PC-3 (cell line): ENCODE measurements around the gene ELANE. TPM values are rescaled to one million over a fixed set of nuclear protein-coding genes. Genes with fewer than 3 reads are reported as not detected.

ENCODE experiments used
- ATAC-seq: fragments of 200-7000 bp; cut with Tn5 transposase; 2 replicates; pipeline ENCODE4 v1.9.1; 2020; ENCODE audit warnings: mild to moderate bottlenecking, moderate library complexity
- BruUV-seq: library from RNA; stranded (reverse); fragments of 400-500 nt; replicated peaks from 2 replicates; lab custom pipeline; 2021; lab: Mats Ljungman, UMichigan
- CTCF ChIA-PET: fragments of 300-600 bp; sonication (Branson Sonifier 250); formaldehyde crosslinking; loops from one replicate; lab custom pipeline; 2022; ENCODE audit warnings: antibody characterized with exemption; lab: Charles Lee
- POLR2A ChIA-PET: fragments of 300-600 bp; sonication (Branson Sonifier 250); formaldehyde crosslinking; loops from one replicate; lab custom pipeline; 2022; ENCODE audit warnings: antibody characterized with exemption; ENCODE audit not compliant: unreplicated experiment; lab: Charles Lee
- DNase-seq: peaks from one replicate; pipeline ENCODE4 v3.0.0-alpha.2; 2015
- H2AFZ ChIP-seq: fragments of 300-600 bp; sonication (generic); 2 replicates; pipeline ENCODE4 v1.6.0; 2016; ENCODE audit warnings: antibody characterized with exemption, low read length
- H3F3A ChIP-seq: fragments of 300-600 bp; sonication (generic); one replicate; pipeline ENCODE4 v1.6.0; 2017; ENCODE audit warnings: antibody characterized with exemption, low read length, control low read depth, mild to moderate bottlenecking; ENCODE audit not compliant: unreplicated experiment
- H3K27ac ChIP-seq: fragments of 300-600 bp; sonication (generic); 2 replicates; pipeline ENCODE4 v1.5.1; 2016; ENCODE audit warnings: mild to moderate bottlenecking, low read length
- H3K27me3 ChIP-seq: fragments of 300-600 bp; sonication (generic); 2 replicates; pipeline ENCODE4 v1.6.1; 2016; ENCODE audit warnings: low read length, mixed read lengths
- H3K36me3 ChIP-seq: fragments of 300-600 bp; sonication (generic); 2 replicates; pipeline ENCODE4 v1.6.1; 2016; ENCODE audit warnings: low read depth, mixed run types, low read length, mixed read lengths
- H3K4me1 ChIP-seq: fragments of 300-600 bp; sonication (generic); 2 replicates; pipeline ENCODE4 v1.5.1; 2016; ENCODE audit warnings: low read length; ENCODE audit not compliant: insufficient read depth
- H3K4me2 ChIP-seq: fragments of 300-600 bp; sonication (generic); 2 replicates; pipeline ENCODE4 v1.6.0; 2016; ENCODE audit warnings: low read length
- H3K4me3 ChIP-seq: fragments of 300-600 bp; sonication (generic); 2 replicates; pipeline ENCODE4 v1.5.1; 2016; ENCODE audit warnings: mild to moderate bottlenecking, low read length, mixed read lengths
- H3K79me2 ChIP-seq: fragments of 300-600 bp; sonication (generic); 2 replicates; pipeline ENCODE4 v1.6.1; 2017; ENCODE audit warnings: low read length, mixed read lengths
- H3K9ac ChIP-seq: fragments of 300-600 bp; sonication (generic); 2 replicates; pipeline ENCODE4 v1.6.0; 2016; ENCODE audit warnings: mild to moderate bottlenecking, low read length
- H3K9me2 ChIP-seq: fragments of 300-600 bp; sonication (generic); replicated peaks from 2 replicates; pipeline ENCODE4 v1.6.1; 2016; ENCODE audit warnings: mixed run types, low read length, mixed read lengths
- H3K9me3 ChIP-seq: fragments of 300-600 bp; sonication (generic); 2 replicates; pipeline ENCODE4 v1.6.1; 2016; ENCODE audit warnings: low read length, mixed read lengths
- H4K20me1 ChIP-seq: fragments of 300-600 bp; sonication (generic); 2 replicates; pipeline ENCODE4 v1.6.1; 2016; ENCODE audit warnings: low read length, mixed read lengths
- CTCF ChIP-seq: fragments of 300-600 bp; sonication (generic); conservative IDR thresholded peaks from 2 replicates; pipeline ENCODE4 v1.5.1; 2017; ENCODE audit warnings: antibody characterized with exemption, low read depth, mild to moderate bottlenecking, low read length
- EZH2 ChIP-seq: fragments of 300-600 bp; sonication (generic); IDR thresholded peaks from one replicate; pipeline ENCODE4 v1.6.1; 2017; ENCODE audit warnings: antibody characterized with exemption, mild to moderate bottlenecking, low read length; ENCODE audit not compliant: unreplicated experiment
- EZH2phosphoT487 ChIP-seq: fragments of 300-600 bp; sonication (generic); IDR thresholded peaks from 2 replicates; pipeline ENCODE4 v1.6.1; 2018; ENCODE audit warnings: mild to moderate bottlenecking, antibody characterized with exemption, low read length, borderline replicate concordance
- intact Hi-C: fragments of 100-400 bp; cut with micrococcal nuclease; formaldehyde crosslinking; loops from 2 replicates; pipeline ENCODE4 v1.9.0; 2023
- total RNA-seq: library from RNA; depleted of rRNA; stranded (reverse); fragments of >200 nt; gene quantifications from 2 replicates; pipeline ENCODE4 v1.2.3, GENCODE V29; 2014

Gene ELANE
- total RNA-seq, 1 experiment from 2014 or later: not detected

GRCh38 chr19:858868-859843, 7.1 kb downstream of the ELANE start, which contains the start of gene CFD:
Gene CFD, plus strand, starts transcription at chr19:859664. Its CDS starts 26 bp downstream, at chr19:859690.
- H3K4me1 ChIP-seq: no peaks in the 10 kb centered on the region
- no peaks in the 10 kb centered on the region for H3K36me3 ChIP-seq
- no peaks in the 10 kb centered on the region for H3K27me3 ChIP-seq
- no TSS peak for BruUV-seq
- H4K20me1 ChIP-seq: no peaks in the 10 kb centered on the region
- H3K9me2 ChIP-seq: no peaks in the 10 kb centered on the region
- H3K4me2 ChIP-seq: peak within 1 kb of the TSS; percentile 73
- H3F3A ChIP-seq: no peaks in the 10 kb centered on the region
- DNase-seq (no peak), ATAC-seq (no peak)
- H3K27ac ChIP-seq: no peak within 1 kb of the TSS
- H3K4me3 ChIP-seq: peak within 1 kb of the TSS; percentile 69
- TF ChIP-seq EZH2: no peak
- no peaks in the 10 kb centered on the region for H3K9me3 ChIP-seq
- no peaks in the 10 kb centered on the region for H3K79me2 ChIP-seq
- CTCF ChIA-PET: no interaction called here
- H3K9ac ChIP-seq: peak within 1 kb of the TSS; percentile 35; the same call in 1 of the 2 replicates
- H2AFZ ChIP-seq: peak within 1 kb of the TSS; percentile 63; the same call in 1 of the 2 replicates
- intact Hi-C loops: no loop called here
- POLR2A ChIA-PET: interaction anchor here (0.5 kb wide), 1 partner anchor 144 kb away, joined by 3 read pairs; no protein-coding TSS in a partner anchor

- Histone ChIP-seq H3K9ac (no peak overlapping the region), H3K9me3 (no peaks in the 10 kb centered on the region), H3K4me1 (no peaks in the 10 kb centered on the region), H3K27me3 (no peaks in the 10 kb centered on the region), H3K4me3 (peak overlapping the region; percentile 69; the same call in 1 of the 2 replicates), H3K9me2 (no peaks in the 10 kb centered on the region), H3K79me2 (no peaks in the 10 kb centered on the region), H3K27ac (no peak overlapping the region), H3K4me2 (peak overlapping the region; percentile 73; the same call in 1 of the 2 replicates), H3K36me3 (no peaks in the 10 kb centered on the region), H3F3A (no peaks in the 10 kb centered on the region), H4K20me1 (no peaks in the 10 kb centered on the region), H2AFZ (no peak overlapping the region)
- BruUV-seq: no TSS peak
- ATAC-seq (no peak), DNase-seq (no peak)
- CTCF ChIA-PET: no interaction called here
- TF ChIP-seq EZH2 (no peak), EZH2phosphoT487 (no peak), CTCF (no peak)
- POLR2A ChIA-PET: no interaction called here
- intact Hi-C loops: no loop called here
Measured at GRCh38 chr19:861141-861755, 9.1 kb downstream of the ELANE start.

GRCh38 chr19:861756-862580, 9.9 kb downstream of the ELANE start:
- Histone ChIP-seq H3K27me3 (no peaks in the 10 kb centered on the region), H3K4me1 (no peaks in the 10 kb centered on the region), H3K4me2 (peak overlapping the region; percentile 22; the same call in 1 of the 2 replicates), H3K4me3 (no peak overlapping the region), H3K9ac (no peak overlapping the region), H3K27ac (no peak overlapping the region), H3K9me2 (no peaks in the 10 kb centered on the region), H3K36me3 (no peaks in the 10 kb centered on the region), H4K20me1 (no peaks in the 10 kb centered on the region), H2AFZ (no peak overlapping the region), H3K79me2 (no peaks in the 10 kb centered on the region), H3K9me3 (no peaks in the 10 kb centered on the region), H3F3A (no peaks in the 10 kb centered on the region)
- no TSS peak for BruUV-seq
- DNase-seq (peak; percentile 41), ATAC-seq (peak; percentile 11)
- TF ChIP-seq EZH2phosphoT487: no peak
- no peak for TF ChIP-seq CTCF
- no peak for TF ChIP-seq EZH2
- ChIA-PET POLR2A (no interaction called here), CTCF (no interaction called here)
- intact Hi-C loops: no loop called here
